ENCODE results near the gene CCT2. TPM values are rescaled to one million over a fixed set of nuclear protein-coding genes. Genes with fewer than 3 reads are reported as not detected.

The CCT2 gene
- total and polyA plus RNA-seq, 9 of the 15 experiments (the other 6 are each of a cell fraction or from before 2014, with no cell fraction given) = 341 to 738 (median 490) TPM

- TF ChIP-seq, protein P1, sequence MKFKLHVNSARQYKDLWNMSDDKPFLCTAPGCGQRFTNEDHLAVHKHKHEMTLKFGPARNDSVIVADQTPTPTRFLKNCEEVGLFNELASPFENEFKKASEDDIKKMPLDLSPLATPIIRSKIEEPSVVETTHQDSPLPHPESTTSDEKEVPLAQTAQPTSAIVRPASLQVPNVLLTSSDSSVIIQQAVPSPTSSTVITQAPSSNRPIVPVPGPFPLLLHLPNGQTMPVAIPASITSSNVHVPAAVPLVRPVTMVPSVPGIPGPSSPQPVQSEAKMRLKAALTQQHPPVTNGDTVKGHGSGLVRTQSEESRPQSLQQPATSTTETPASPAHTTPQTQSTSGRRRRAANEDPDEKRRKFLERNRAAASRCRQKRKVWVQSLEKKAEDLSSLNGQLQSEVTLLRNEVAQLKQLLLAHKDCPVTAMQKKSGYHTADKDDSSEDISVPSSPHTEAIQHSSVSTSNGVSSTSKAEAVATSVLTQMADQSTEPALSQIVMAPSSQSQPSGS (CRISPR knock-in tag; IDR thresholded peaks at IDR 0.05) = no peak
- TF ChIP-seq ZC3H11A (IDR thresholded peaks at IDR 0.05; ENCODE audit: low read depth, low read length) (no peak), CBFB (CRISPR knock-in tag; IDR thresholded peaks at IDR 0.05) (no peak), E2F3 (CRISPR knock-in tag; IDR thresholded peaks at IDR 0.05) (no peak), CHD2 (IDR thresholded peaks at IDR 0.05; ENCODE audit: low read depth, low read length) (no peak), ATF3 (IDR thresholded peaks at IDR 0.05) (no peak), ATF3 (CRISPR knock-in tag; conservative IDR thresholded peaks at IDR 0.05) (no peak)
- TF ChIP-seq, protein P2, sequence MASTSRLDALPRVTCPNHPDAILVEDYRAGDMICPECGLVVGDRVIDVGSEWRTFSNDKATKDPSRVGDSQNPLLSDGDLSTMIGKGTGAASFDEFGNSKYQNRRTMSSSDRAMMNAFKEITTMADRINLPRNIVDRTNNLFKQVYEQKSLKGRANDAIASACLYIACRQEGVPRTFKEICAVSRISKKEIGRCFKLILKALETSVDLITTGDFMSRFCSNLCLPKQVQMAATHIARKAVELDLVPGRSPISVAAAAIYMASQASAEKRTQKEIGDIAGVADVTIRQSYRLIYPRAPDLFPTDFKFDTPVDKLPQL (IDR thresholded peaks at IDR 0.05; ENCODE audit: extremely low read depth, insufficient read length) = no peak
- TF ChIP-seq, protein P3, sequence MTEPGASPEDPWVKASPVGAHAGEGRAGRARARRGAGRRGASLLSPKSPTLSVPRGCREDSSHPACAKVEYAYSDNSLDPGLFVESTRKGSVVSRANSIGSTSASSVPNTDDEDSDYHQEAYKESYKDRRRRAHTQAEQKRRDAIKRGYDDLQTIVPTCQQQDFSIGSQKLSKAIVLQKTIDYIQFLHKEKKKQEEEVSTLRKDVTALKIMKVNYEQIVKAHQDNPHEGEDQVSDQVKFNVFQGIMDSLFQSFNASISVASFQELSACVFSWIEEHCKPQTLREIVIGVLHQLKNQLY (CRISPR knock-in tag; conservative IDR thresholded peaks at IDR 0.05) = no peak
These were observed 29.8 kb upstream of the CCT2 start (continued) for GRCh38 chr12:69555461-69555860.
